ENCODE data around the gene TMEM164.
A peak's percentile ranks its signal among the peaks of the same experiment; 100 is the strongest.

TMEM164 gene

GRCh38 chrX:110086162-110086915 is 83.4 kb downstream of the TMEM164 start:
- DNase-seq = no peak

- peak in 1 of 2 donors; percentile 5 for DNase-seq
Observed at GRCh38 chrX:110086916-110087484, 84.1 kb downstream of the TMEM164 start.

GRCh38 chrX:110087485-110088356 is 84.8 kb downstream of the TMEM164 start:
- DNase-seq = peak; percentile 21 to 50

GRCh38 chrX:110089656-110090403 is 86.9 kb downstream of the TMEM164 start:
- peak in 1 of 2 donors; percentile 23 for DNase-seq

GRCh38 chrX:110097920-110098319 is 95.0 kb downstream of the TMEM164 start:
- DNase-seq = no peak

GRCh38 chrX:110103344-110103743 is 100.4 kb downstream of the TMEM164 start:
- no peak for DNase-seq

- no peak for DNase-seq
Observed at GRCh38 chrX:110104078-110104477, 101.2 kb downstream of the TMEM164 start.

GRCh38 chrX:110108381-110108821 is 105.5 kb downstream of the TMEM164 start:
- peak; percentile 4 to 59 for DNase-seq

- no peak for DNase-seq
Observed at GRCh38 chrX:110114260-110114776, 111.4 kb downstream of the TMEM164 start.

- DNase-seq = no peak
Observed at GRCh38 chrX:110116066-110116980, 113.4 kb downstream of the TMEM164 start.

- DNase-seq = no peak
Observed at GRCh38 chrX:110118530-110118929, 115.6 kb downstream of the TMEM164 start.

GRCh38 chrX:110119480-110119879 is 116.6 kb downstream of the TMEM164 start:
- no peak for DNase-seq

- DNase-seq = no peak
Observed at GRCh38 chrX:110120025-110120424, 117.1 kb downstream of the TMEM164 start.

- DNase-seq = no peak
Observed at GRCh38 chrX:110123331-110123782, 120.4 kb downstream of the TMEM164 start.

GRCh38 chrX:110125446-110126162 is 122.7 kb downstream of the TMEM164 start:
- DNase-seq = no peak

- DNase-seq = no peak
Observed at GRCh38 chrX:110131031-110131430, 128.1 kb downstream of the TMEM164 start.

- DNase-seq = no peak
Observed at GRCh38 chrX:110132450-110133114, 129.7 kb downstream of the TMEM164 start.

- DNase-seq = no peak
Observed at GRCh38 chrX:110133735-110134370, 130.9 kb downstream of the TMEM164 start.

GRCh38 chrX:110135618-110136017 is 132.7 kb downstream of the TMEM164 start:
- peak in 1 of 2 donors; percentile 24 for DNase-seq
